Fibroblast of the aortic adventitia (primary cell): ENCODE results near the gene CHAMP1. TPM values are rescaled to one million over a fixed set of nuclear protein-coding genes. Genes with fewer than 3 reads are reported as not detected.
"Not testable (repeated sequence)": the region's sequence is repeated elsewhere in the genome, so short reads cannot be mapped to it uniquely, and the experiment has no call there.

Source experiments
- DNase-seq: peaks from one replicate; pipeline ENCODE4 v3.0.0-alpha.2; 2010; ENCODE audit warnings: low read depth
- H3K4me3 ChIP-seq: 2 replicates; pipeline ENCODE4 v1.5.1; 2011; ENCODE audit warnings: low read depth, mild to moderate bottlenecking, control low read depth, low read length, moderate library complexity
- CTCF ChIP-seq: IDR thresholded peaks from 2 replicates; pipeline ENCODE4 v1.5.1; 2011; ENCODE audit warnings: mild to moderate bottlenecking, low read length, control low read depth, inconsistent platforms; ENCODE audit not compliant: insufficient read depth
- small RNA-seq: library from RNA; depleted of rRNA; stranded (forward); fragments of <200 nt; gene quantifications from one replicate; pipeline ENCODE3, GENCODE V24; 2012
- total RNA-seq: library from RNA; depleted of rRNA; stranded (reverse); fragments of >200 nt; gene quantifications from 2 replicates; pipeline ENCODE4 v1.2.3, GENCODE V29; 2012; ENCODE audit warnings: low replicate concordance

Gene CHAMP1
- total RNA-seq, 1 donor = 22.5 TPM

GRCh38 chr13:114341003-114341777 is 26.9 kb downstream of the CHAMP1 start:
- H3K4me3 ChIP-seq = no peak overlapping the region
- no peak for TF ChIP-seq CTCF

GRCh38 chr13:114347256-114347655 is 33.0 kb downstream of the CHAMP1 start:
- not testable (repeated sequence) for H3K4me3 ChIP-seq, DNase-seq

More at GRCh38 chr13:114341003-114341777, 26.9 kb downstream of the CHAMP1 start:
- DNase-seq = no peak

- not testable (repeated sequence) for DNase-seq, H3K4me3 ChIP-seq
- TF ChIP-seq CTCF = peak; percentile 38
These were observed 38.5 kb downstream of the CHAMP1 start for GRCh38 chr13:114352763-114353162.

- H3K4me3 ChIP-seq, DNase-seq: not testable (repeated sequence)
These were observed 39.1 kb downstream of the CHAMP1 start for GRCh38 chr13:114353382-114353781.

Small RNA genes within 50 kb of the gene (small RNA-seq; reads per million reads assigned to genes)
- not detected for gene MIR4502

Other genes starting within 250 kb of the CHAMP1 start
- 14.0 and 36.1 TPM in 2 replicates for gene RASA3, start 181.9 kb upstream of the CHAMP1 start, total RNA-seq
- not detected in 2 replicates for gene CFAP97D2, start 135.2 kb upstream of the CHAMP1 start, total RNA-seq
- 60.6 and 81.3 TPM in 2 replicates for gene CDC16, start 79.6 kb upstream of the CHAMP1 start, total RNA-seq
- 32.1 and 42.0 TPM in 2 replicates for gene UPF3A, start 32.9 kb upstream of the CHAMP1 start, total RNA-seq